GM12878 (cell line): ENCODE measurements around the gene DUSP8. TPM values are rescaled to one million over a fixed set of nuclear protein-coding genes. Genes with fewer than 3 reads are reported as not detected.
A peak's percentile ranks its signal among the peaks of the same experiment; 100 is the strongest.

Experiments
- BACH1 ChIP-seq: fragments of 450-650 bp; IDR thresholded peaks from 2 replicates; pipeline ENCODE4 v1.6.1; 2017; ENCODE audit warnings: mild to moderate bottlenecking, borderline replicate concordance
- CEBPZ ChIP-seq: fragments of 150-350 bp; IDR thresholded peaks from 2 replicates; pipeline ENCODE4 v1.6.1; 2016; ENCODE audit warnings: low read depth, low read length
- IKZF1 ChIP-seq: fragments of 450-650 bp; conservative IDR thresholded peaks from 2 replicates; pipeline ENCODE4 v1.6.1; 2017; ENCODE audit warnings: antibody characterized with exemption, mild to moderate bottlenecking
- IRF5 ChIP-seq: fragments of 450-650 bp; IDR thresholded peaks from 2 replicates; pipeline ENCODE4 v1.6.1; 2017; ENCODE audit warnings: borderline replicate concordance
- LARP7 ChIP-seq: fragments of 450-650 bp; IDR thresholded peaks from 2 replicates; pipeline ENCODE4 v1.6.1; 2017; ENCODE audit warnings: mild to moderate bottlenecking
- MEF2B ChIP-seq: fragments of 450-650 bp; IDR thresholded peaks from 2 replicates; pipeline ENCODE4 v1.6.1; 2018; ENCODE audit warnings: mild to moderate bottlenecking, moderate library complexity; ENCODE audit not compliant: partially characterized antibody, poor library complexity, severe bottlenecking
- NBN ChIP-seq: fragments of 450-650 bp; IDR thresholded peaks from 2 replicates; pipeline ENCODE4 v1.6.1; 2016
- NFXL1 ChIP-seq: fragments of 450-650 bp; IDR thresholded peaks from 2 replicates; pipeline ENCODE4 v1.6.1; 2017; ENCODE audit warnings: antibody characterized with exemption, mild to moderate bottlenecking, borderline replicate concordance
- NFYB ChIP-seq: IDR thresholded peaks from 2 replicates; pipeline ENCODE4 v1.6.1; 2011; ENCODE audit warnings: low read depth, mild to moderate bottlenecking, low read length, improper control_type of control experiment, moderate library complexity; ENCODE audit not compliant: insufficient read depth
- PAX5 ChIP-seq: IDR thresholded peaks from 2 replicates; pipeline ENCODE4 v1.6.1; 2011; ENCODE audit warnings: low read depth, low read length, borderline replicate concordance
- RAD21 ChIP-seq: IDR thresholded peaks from 2 replicates; pipeline ENCODE4 v1.6.1; 2011; ENCODE audit warnings: mild to moderate bottlenecking, low read depth, low read length, moderate library complexity; ENCODE audit not compliant: insufficient read depth
- RELB ChIP-seq: fragments of 450-650 bp; IDR thresholded peaks from 2 replicates; pipeline ENCODE4 v1.6.1; 2017; ENCODE audit warnings: low read depth, mild to moderate bottlenecking, moderate library complexity
- SMAD1 ChIP-seq: fragments of 450-650 bp; IDR thresholded peaks from 2 replicates; pipeline ENCODE4 v1.6.1; 2018; ENCODE audit warnings: mild to moderate bottlenecking, low read depth; ENCODE audit not compliant: partially characterized antibody
- YBX1 ChIP-seq: fragments of 450-650 bp; IDR thresholded peaks from 2 replicates; pipeline ENCODE4 v1.6.1; 2016; ENCODE audit warnings: antibody characterized with exemption
- ZBTB4 ChIP-seq: fragments of 450-650 bp; formaldehyde crosslinking; IDR thresholded peaks from 2 replicates; pipeline ENCODE4 v1.4.0; 2022; ENCODE audit warnings: mild to moderate bottlenecking, moderate library complexity
- ZNF24 ChIP-seq: fragments of 450-650 bp; IDR thresholded peaks from 2 replicates; pipeline ENCODE4 v1.6.1; 2017; ENCODE audit warnings: antibody characterized with exemption, mild to moderate bottlenecking
- polyA plus RNA-seq, 11 experiments: library from polyadenylated mRNA; depleted of rRNA in 4 of 11; unstranded in 6 of 11; stranded (reverse) in 5 of 11; fragments of >200 nt; fragmentation: Nextera tagmentation in 4 of 11; fragmentation: Illumina TruSeq in 1 of 11; extraction: Ambion mirVana in 4 of 11; extraction: Trizol in 1 of 11; gene quantifications; 1 replicate in 1 of 11; 2 replicates in 10 of 11; pipeline versions ENCODE4 v1.2.1 to v1.2.3, GENCODE V29; 2011 to 2016; ENCODE audit warnings: inconsistent platforms in 2 of 11, missing spikeins in 2 of 11, low read depth in 1 of 11
- total RNA-seq, 4 experiments: library from RNA; depleted of rRNA in 3 of 4; stranded (reverse); fragments of >200 nt in 3 of 4; fragmentation: Illumina TruSeq in 1 of 4; extraction: Trizol in 1 of 4; gene quantifications; 2 replicates each; pipeline versions ENCODE4 v1.2.1 to v1.2.3, GENCODE V29; 2013 to 2021
- TF ChIP-seq, protein P1 (sequence below): fragments of 450-650 bp; conservative IDR thresholded peaks from 2 replicates; pipeline ENCODE4 v1.6.1; 2017; ENCODE audit warnings: mild to moderate bottlenecking, moderate library complexity

The DUSP8 gene
- total and polyA plus RNA-seq, 10 of the 15 experiments (the other 5 are each of a cell fraction or from before 2014, with no cell fraction given), result 0.04 to 1.7 (median 0.26) TPM; not detected in 6

GRCh38 chr11:1515082-1516060 lies 56.7 kb downstream of the DUSP8 start (continued):
- TF ChIP-seq, protein P1, sequence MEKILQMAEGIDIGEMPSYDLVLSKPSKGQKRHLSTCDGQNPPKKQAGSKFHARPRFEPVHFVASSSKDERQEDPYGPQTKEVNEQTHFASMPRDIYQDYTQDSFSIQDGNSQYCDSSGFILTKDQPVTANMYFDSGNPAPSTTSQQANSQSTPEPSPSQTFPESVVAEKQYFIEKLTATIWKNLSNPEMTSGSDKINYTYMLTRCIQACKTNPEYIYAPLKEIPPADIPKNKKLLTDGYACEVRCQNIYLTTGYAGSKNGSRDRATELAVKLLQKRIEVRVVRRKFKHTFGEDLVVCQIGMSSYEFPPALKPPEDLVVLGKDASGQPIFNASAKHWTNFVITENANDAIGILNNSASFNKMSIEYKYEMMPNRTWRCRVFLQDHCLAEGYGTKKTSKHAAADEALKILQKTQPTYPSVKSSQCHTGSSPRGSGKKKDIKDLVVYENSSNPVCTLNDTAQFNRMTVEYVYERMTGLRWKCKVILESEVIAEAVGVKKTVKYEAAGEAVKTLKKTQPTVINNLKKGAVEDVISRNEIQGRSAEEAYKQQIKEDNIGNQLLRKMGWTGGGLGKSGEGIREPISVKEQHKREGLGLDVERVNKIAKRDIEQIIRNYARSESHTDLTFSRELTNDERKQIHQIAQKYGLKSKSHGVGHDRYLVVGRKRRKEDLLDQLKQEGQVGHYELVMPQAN, result no peak
- TF ChIP-seq LARP7, result peak; percentile 15; the same call in 1 of the 2 replicates
- no peak for TF ChIP-seq RELB
- no peak for TF ChIP-seq NFXL1
- TF ChIP-seq RAD21, result peak; percentile 70
- TF ChIP-seq BACH1, result no peak
- TF ChIP-seq MEF2B, result no peak
- TF ChIP-seq YBX1, result no peak
- TF ChIP-seq CEBPZ, result no peak
- TF ChIP-seq SMAD1, result no peak
- TF ChIP-seq ZBTB4 (CRISPR knock-in tag), result no peak
- TF ChIP-seq ZNF24, result no peak
- no peak for TF ChIP-seq IRF5
- TF ChIP-seq PAX5, result no peak
- no peak for TF ChIP-seq NFYB
- TF ChIP-seq NBN, result no peak
- TF ChIP-seq IKZF1, result no peak
